Measurements from ENCODE around the gene PTPN13.

Gene PTPN13

DNA sequence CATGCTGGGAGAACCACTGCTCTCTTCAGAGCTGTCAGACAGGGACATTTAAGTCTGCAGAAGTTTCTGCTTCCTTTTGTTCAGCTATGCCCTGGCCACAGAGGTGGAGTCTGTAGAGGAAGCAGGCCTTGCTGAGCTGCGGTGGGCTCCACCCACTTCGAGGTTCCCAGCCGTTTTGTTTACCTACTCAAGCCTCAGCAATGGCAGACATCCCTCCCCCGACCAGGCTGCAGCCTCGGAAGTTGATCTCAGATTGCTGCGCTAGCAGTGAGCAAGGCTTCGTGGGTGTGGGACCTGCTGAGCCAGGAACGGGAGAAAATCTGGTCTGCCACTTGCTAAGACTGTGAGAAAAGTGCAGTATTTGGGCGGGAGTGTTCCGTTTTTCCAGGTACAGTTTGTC lies 136.2 kb downstream of the PTPN13 start:
- DNase-seq: no peak

DNA sequence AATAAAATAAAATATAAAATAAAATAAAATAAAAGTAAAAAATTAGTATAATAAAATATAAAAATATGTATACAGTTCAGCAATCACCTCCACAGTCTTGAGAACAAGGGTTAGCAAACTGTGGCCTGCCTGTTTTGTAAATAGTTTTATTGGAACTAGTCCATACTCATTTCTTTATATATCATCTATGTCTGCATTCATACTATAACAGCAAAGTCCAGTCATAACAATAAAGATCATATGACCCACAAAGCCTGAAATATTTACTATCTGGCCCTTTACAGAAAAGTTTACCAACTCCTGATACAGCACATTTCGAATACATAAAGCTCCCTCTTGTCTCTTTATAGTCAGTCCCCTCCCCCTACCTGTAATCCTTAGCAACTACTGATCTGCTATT lies 143.1 kb downstream of the PTPN13 start:
- no peak for DNase-seq

DNA sequence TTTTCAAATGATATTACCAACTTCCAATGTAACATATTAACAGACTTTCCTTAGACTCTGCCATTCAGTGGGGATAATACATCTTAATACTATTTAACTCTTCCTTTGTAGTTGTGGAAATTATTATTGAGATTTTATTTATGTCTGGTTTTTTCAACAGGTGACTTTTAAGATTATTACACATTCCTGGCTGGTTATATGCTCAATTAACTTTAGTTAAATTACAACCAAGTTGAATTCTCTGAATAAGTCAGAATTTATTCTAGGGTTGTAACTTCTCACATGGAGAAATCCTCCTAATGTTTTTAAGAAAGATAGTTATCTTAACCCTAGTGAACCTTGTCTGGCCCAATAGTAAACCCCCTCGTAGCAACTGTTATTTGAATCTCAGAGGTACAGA lies 147.7 kb downstream of the PTPN13 start:
- no peak for DNase-seq

DNA sequence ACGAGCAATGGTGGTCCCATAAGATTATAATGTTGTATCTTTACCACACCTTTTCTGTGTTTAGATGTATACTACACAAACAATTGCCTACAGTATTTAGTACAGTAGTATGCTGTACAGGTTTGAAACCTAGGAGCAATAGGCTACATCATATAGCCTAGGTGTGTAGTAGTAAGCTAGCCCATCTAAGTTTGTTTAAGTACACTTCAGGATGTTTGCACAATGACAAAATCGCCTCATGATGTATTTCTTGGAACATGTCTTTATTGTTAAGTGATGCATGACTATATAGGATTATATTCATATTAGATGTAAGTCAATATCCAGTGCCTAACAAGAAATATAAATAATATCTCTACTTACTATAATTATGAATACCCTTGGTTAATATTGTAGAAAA lies 150.5 kb downstream of the PTPN13 start:
- DNase-seq: no peak

DNA sequence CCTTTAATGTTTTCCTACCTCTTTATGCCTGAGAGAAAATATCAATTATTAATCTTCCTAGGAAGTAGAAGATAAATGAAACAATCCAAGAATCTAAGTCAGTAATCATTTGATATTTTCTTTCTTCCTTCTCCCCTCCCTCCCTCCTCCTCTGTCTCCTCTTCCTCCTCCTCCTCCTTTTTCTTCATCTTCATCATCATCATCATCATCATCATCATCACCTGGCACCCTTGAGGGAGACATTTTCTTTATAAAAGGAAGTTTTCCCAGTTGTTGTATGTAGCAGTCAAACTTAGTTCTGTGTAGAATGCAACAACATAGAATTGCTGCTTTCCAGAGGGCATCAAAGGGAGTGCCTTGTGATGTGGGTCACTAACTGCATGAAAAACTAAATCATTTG lies 155.0 kb downstream of the PTPN13 start:
- no peak for DNase-seq

DNA sequence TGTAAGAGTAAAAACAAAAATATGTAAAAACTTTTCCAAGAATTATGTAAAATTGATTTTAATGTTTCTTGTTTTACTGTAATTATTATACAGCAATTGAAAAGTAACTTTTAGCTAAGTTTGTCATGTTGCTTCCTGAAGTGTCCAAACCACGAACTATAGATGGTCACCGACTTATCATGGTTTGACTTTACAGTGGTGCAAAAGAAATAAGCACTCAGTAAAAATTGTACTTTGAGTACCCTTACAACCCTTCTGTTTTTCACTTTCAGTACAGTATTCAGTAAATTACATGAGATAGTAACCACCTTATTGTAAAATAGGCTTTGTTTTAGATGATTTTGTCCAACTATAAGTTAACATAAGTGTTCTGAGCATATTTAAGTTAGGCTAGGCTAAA lies 161.3 kb downstream of the PTPN13 start:
- no peak for DNase-seq

DNA sequence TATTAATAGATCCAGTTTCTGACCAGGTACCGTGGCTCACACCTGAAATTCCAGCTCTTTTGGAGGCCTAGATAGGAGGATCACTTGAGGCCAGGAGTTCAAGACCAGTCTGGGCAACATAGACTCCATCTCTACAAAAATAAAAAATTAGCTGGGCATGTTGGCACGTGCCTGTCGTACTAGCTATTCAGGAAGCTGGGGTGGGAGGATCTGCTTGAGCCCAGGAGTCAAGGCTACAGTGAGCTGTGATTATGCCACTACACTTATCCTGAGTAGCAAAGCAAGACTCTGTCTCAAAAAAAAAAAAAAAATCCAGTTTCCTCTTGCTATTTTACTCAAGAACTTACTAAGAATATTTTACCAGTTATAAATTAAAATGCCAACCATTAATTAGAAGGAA lies 163.4 kb downstream of the PTPN13 start:
- DNase-seq: no peak

DNA sequence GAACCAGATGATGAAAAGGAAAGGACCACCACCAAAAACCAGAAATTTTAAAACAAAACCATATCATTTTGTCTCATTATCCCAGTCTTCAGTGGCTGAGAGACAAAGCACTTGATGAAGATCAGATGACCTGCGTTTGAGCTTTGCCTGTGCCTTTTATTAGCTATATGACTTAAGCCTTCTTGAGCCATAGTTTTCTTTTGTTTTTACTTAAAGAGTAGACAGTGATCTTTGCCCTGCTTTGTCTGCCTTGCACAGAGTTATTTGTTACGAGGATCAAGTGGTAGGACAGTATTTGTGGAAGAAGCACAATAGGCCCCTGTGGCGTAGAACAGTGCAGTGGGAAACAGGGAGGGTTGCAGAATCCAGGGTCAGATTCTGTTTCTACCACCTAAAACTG lies 165.2 kb downstream of the PTPN13 start:
- no peak for DNase-seq

DNA sequence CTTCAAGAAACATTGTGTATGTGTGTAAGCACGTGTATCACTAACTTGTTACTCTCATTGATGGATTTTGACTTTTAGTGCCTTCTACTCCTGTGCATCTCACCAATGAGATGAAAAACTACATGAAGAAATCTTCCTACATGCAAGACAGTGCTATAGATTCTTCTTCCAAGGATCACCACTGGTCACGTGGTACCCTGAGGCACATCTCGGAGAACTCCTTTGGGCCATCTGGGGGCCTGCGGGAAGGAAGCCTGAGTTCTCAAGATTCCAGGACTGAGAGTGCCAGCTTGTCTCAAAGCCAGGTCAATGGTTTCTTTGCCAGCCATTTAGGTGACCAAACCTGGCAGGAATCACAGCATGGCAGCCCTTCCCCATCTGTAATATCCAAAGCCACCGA lies 168.5 kb downstream of the PTPN13 start:
- DNase-seq: no peak

DNA sequence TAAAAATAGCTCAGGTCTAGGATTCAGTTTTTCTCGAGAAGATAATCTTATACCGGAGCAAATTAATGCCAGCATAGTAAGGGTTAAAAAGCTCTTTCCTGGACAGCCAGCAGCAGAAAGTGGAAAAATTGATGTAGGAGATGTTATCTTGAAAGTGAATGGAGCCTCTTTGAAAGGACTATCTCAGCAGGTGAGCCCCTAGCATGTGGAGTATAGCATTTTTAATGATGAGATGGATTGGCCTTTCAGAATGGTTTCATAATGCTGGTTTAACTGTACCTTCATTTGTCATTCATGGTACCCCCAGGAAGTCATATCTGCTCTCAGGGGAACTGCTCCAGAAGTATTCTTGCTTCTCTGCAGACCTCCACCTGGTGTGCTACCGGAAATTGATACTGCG lies 175.7 kb downstream of the PTPN13 start:
- no peak for DNase-seq

DNA sequence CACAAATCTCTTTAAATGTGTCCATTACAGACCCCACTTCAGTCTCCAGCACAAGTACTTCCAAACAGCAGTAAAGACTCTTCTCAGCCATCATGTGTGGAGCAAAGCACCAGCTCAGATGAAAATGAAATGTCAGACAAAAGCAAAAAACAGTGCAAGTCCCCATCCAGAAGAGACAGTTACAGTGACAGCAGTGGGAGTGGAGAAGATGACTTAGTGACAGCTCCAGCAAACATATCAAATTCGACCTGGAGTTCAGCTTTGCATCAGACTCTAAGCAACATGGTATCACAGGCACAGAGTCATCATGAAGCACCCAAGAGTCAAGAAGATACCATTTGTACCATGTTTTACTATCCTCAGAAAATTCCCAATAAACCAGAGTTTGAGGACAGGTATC lies 177.0 kb downstream of the PTPN13 start:
- no peak for DNase-seq

DNA sequence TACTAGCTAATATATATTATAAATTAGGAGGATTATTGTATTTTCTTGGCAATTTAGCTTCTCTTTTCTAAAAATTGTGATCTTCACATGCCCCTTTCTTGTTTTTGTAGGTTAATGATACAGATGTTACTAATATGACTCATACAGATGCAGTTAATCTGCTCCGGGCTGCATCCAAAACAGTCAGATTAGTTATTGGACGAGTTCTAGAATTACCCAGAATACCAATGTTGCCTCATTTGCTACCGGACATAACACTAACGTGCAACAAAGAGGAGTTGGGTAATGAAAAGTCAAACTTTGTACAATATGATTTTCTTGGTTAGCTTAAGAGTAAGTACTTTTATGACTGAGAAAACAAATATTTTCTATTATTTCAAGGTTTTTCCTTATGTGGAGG lies 180.9 kb downstream of the PTPN13 start:
- DNase-seq: no peak

DNA sequence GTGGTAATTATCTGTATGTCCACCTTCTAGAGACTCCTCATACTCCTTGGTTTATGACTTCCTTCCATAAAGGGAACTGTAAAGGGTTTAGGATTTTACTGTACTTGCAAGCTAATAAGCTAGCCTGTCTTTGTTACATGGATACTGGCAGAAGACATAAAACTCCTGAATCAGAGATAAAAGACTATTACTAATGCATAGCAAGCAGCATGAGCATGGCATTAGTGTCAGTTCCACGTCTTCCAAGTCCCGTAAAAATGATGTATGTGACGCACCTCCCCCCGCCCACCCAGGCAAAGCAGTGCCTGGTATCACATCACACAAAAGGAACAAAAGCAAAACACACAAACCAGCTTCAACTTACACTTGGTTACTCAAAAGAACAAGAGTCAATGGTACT lies 184.1 kb downstream of the PTPN13 start:
- DNase-seq: no peak

DNA sequence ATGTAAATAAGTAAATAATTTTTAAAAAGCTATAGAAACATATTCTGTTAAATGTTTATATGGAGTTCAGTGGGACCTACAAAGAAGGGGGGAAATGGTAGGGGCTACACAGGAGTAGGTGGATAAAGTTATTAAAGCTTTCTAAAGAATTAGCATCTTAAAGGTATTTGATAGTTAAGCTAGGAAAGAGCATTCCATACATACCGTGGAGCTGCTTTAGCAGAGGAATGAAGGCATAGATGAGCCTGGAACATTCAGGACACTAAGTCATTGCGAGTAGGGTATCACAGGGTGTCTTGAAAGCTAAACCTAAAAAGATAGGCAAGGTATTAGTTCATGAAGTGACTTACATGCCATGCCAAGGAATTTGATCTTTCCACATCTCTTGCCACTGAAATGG lies 194.7 kb downstream of the PTPN13 start:
- DNase-seq: no peak

DNA sequence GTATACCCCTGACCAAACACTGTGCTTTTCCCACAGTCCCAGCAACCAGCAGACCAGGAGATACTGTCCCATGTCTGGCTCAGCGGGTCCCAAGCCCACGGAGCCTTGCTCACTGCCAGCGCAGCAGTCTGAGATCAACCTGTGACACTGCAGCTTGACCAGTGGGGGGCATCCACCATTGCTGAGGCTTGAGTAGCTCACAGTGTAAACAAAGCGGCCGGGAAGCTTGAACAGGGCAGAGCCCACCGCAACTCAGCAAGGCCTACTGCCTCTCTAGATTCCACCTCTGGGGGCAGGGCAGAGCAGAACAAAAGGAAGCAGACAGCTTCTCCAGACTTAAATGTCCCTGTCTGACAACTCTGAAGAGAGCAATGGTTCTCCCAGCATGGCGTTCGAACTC lies 197.0 kb downstream of the PTPN13 start:
- DNase-seq: no peak

DNA sequence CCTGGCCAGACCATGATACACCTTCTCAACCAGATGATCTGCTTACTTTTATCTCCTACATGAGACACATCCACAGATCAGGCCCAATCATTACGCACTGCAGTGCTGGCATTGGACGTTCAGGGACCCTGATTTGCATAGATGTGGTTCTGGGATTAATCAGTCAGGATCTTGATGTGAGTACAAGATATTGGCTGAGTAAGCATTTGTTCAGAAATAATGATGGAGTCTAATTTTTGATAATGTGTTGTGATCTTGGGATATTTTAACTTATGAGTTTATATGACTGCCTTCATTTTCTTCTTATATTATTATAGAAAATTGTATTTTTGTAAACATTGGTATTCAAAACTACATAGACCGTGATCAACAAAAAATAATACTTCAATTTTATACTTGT lies 215.7 kb downstream of the PTPN13 start:
- no peak for DNase-seq

DNA sequence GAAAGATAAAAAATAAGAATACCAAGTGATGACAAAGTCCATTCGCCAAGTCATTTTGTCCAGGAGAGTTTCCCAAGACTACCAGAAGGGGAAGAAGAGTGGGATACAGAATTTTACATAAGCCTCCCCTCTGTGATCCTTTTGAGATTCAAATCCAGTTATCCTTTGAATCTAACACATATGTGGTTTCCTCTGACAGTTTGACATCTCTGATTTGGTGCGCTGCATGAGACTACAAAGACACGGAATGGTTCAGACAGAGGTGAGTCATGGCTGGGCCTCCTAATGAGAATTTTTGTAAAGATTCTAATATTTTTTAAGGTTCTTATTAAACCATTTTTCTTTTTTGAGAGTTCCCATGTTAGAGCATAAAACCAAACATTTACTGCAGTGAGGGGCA lies 216.7 kb downstream of the PTPN13 start:
- no peak for DNase-seq

DNA sequence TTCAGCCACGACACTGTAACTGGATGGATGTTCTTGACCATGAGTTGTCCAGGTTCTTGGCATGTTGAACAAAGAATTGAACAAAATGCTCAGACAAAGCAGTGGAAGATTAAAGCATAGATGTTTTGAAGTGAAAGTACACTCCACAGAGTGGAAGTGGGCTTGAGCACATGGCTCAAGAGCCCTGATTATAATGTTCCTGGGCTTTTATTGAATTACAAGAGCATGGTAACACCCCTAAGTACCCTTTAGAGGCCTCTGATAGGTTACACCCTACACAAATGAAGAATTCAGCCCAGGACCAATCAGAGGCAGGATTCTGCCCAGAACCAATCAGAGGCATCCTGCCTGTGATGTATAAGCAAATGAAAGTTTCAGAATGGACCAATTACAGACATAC lies 221.5 kb downstream of the PTPN13 start:
- DNase-seq: no peak

DNA sequence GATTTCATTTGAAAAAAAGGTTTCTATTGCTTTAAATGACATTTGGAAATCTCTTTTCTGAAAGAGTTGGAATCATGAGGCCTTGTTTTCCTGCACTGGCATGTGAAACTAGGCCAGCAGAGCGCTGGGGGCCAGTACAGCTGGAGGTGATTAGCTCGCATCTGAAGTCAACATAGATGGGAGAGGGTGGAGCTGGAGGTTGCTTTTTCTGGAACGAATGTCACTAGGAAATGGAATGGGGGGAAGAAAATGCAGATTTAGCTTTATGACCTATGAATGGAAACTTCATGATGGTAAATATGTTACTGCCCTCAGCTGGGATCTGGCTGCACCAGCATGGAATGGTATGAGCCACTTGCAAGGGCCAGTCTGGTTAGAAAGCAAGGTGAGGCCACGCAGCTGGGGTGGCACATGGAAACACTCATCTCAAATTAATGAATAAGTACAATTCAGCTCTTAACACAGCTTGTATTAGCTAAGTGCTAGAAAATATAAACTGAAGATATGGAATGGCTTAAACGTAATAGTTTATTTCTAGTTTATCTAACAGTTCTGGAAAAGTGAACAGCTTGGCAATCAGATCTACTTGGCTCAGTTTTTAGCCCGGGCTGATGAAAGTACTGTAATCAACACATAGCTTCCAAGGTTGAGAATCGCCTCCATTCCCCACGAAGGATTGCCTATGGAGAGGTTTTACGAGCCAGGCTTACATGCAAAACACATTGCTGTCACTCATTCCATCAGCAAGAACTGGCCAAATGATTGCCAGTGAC lies 222.6 kb downstream of the PTPN13 start:
- DNase-seq: no peak

DNA sequence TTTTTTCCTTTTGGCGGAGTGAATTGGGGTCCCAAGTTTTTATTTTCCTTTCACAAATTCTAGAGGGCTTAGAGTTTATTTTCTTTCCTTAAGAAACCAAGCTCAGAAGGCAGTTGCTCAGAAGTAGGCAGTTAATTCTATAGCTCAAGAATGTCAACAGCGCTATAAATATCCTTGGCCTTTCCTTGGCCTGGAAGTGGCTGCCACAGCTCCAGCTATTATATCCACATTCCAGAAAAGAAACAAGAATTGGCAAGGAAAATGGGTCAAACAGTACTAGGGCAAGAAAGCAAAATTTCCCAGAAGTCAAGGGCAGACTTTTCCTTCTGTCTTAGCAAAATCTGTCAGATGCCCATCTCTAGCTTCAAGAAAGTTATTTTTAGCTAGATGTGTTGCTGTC lies 224.1 kb downstream of the PTPN13 start:
- DNase-seq: no peak

DNA sequence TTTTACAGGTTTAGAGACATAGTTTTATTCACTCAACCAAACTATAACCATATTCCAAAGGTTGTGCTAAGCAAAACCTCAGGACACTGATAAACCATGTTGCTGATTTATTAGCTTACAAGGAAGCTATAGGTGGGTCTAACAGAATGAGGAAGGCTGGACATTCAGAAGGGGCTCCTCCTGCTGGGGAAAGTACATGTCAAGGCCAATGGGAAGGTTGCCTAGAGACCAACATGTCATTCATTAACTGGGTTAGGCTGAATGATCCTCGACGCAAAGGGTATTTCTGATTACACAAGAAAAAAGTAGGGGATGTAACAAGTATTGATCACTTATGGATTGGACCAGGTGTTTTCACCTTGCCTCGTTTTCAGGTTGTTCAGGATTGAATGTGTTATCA lies 224.7 kb downstream of the PTPN13 start:
- DNase-seq: no peak

DNA sequence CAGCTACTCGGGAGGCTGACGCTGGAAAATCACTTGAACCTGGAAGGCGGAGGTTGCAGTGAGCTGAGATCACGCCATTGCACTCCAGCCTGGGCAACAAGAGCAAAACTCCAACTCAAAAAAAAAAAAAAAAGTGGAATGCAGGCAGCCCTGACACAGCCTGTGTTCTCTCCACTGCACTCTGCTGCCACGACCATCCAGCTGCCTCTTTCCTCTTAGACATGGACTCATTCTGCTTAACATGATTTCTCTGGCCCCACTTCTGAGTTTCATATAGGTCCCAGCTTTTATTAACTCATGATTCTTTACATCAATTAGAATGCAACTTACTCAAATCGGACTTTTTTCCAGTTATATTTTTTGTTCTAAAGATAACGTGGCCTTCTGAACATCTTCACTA lies 225.4 kb downstream of the PTPN13 start:
- no peak for DNase-seq

DNA sequence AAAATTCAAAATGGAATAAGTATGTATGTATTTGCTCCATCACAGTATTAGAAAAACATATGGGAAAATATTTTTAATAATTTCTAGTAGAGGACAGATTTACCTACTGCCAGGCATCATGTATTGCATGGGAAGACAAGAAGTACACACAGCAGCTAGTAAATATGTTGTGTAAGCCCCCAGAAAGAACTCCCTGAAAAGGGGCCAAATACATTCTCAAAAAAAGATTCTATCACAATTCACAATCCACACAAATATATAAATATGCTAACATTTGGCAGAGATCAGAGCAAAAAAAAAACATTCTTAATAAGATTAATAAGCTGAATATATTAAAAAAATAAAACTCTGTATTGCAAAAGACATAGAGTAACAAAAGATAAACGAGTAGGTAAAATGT lies 227.0 kb downstream of the PTPN13 start:
- no peak for DNase-seq

DNA sequence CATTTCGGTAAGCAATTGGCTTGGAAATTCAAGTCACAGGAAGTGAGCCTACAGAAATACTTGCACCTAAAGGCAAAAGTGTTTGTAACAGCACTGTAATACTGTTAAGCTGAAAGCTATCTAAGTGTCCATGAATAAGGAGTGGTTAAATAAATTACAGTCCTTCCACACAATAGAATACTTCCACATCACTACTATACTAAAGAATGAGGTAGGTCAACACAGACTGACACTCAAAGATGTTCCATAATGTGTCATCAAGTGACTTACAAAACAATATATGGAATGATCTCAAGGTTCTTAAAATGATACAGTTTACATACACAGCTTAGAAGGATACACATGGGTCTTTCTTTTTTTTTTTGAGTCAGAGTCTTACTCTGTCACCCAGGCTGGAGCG lies 228.0 kb downstream of the PTPN13 start:
- no peak for DNase-seq

DNA sequence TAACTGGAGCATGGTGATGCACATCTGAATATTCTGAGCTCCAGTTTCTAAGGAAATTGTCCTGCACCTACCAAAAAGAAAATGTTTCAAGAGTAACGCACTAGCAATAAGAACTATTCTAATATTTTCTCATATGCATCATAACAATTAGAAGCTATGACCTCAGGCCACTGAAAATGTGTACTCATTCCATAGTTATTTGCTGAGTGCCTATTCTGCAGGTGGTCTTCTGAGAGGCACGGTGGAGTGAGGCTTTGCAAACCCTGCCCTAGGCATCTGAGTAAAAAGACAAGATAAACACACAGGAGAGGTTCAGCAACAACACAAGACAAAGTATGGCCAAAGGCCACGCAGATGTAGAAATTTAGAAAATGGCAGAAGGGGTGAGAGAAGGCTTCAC lies 231.4 kb downstream of the PTPN13 start:
- no peak for DNase-seq
